ENCODE data around the gene TMEM222. TPM values are rescaled to one million over a fixed set of nuclear protein-coding genes. Genes with fewer than 3 reads are reported as not detected.

The TMEM222 gene
- total RNA-seq, 1 donor = 31.4 TPM

GRCh38 chr1:27357281-27358037, 35.5 kb downstream of the TMEM222 start:
- DNase-seq (ENCODE audit: low read depth) = peak; percentile 53
- H3K4me3 ChIP-seq (ENCODE audit: low read depth, low read length) = no peak overlapping the region
- TF ChIP-seq, protein P1, sequence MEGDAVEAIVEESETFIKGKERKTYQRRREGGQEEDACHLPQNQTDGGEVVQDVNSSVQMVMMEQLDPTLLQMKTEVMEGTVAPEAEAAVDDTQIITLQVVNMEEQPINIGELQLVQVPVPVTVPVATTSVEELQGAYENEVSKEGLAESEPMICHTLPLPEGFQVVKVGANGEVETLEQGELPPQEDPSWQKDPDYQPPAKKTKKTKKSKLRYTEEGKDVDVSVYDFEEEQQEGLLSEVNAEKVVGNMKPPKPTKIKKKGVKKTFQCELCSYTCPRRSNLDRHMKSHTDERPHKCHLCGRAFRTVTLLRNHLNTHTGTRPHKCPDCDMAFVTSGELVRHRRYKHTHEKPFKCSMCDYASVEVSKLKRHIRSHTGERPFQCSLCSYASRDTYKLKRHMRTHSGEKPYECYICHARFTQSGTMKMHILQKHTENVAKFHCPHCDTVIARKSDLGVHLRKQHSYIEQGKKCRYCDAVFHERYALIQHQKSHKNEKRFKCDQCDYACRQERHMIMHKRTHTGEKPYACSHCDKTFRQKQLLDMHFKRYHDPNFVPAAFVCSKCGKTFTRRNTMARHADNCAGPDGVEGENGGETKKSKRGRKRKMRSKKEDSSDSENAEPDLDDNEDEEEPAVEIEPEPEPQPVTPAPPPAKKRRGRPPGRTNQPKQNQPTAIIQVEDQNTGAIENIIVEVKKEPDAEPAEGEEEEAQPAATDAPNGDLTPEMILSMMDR (IDR thresholded peaks at IDR 0.05; ENCODE audit: insufficient read depth, low read length) = peak; percentile 89

DNA sequence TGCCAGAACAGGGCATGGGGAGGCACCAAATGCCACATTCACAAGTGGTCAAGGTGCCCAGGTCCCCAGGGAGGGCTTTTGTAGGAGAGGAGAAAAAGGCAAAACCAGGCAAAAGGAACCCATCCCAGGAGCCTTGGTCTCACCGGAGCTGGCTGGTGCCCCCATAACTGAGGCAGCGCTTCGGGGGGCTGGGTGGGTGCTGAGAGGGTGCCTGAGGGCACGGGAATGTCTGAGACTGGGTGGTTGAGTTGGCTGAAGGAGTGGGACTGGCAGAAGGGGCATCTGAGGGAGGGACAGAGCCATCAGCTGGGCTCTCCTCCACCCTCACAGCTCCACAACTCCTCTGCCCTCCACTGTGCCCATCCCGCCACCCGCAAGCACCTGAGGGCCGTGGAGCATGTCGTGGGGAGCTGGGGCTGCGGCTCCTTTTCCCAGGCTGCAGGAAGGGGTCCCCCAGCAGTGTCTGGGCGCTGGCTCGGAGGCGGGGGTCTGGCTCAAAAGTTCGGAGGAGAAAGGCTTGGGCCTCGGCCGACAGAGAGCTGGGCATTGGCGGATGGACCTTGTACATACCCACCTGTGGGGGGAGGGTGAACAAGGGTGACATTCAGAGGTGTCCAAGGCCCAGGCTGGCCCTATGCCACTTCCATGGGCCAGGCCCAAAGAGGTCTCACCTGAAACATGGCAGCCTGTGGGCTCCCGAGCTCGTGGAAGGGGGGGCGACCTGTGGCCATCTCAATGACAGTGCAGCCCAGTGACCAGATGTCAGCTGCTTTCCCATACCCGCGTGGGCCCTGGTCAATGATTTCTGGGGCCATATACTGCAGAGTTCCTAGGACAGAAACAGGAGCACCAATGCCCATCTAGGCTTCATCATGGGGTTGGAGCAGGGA, 36.3 kb downstream of the TMEM222 start:
- H3K4me3 ChIP-seq (ENCODE audit: low read depth, low read length) = no peak overlapping the region
- no peak for DNase-seq (ENCODE audit: low read depth)
- TF ChIP-seq, protein P1 (IDR thresholded peaks at IDR 0.05; ENCODE audit: insufficient read depth, low read length) = no peak

GRCh38 chr1:27358928-27359313, 37.0 kb downstream of the TMEM222 start:
- DNase-seq (ENCODE audit: low read depth) = no peak
- H3K4me3 ChIP-seq (ENCODE audit: low read depth, low read length) = no peak overlapping the region
- TF ChIP-seq, protein P1 (IDR thresholded peaks at IDR 0.05; ENCODE audit: insufficient read depth, low read length) = no peak

DNA sequence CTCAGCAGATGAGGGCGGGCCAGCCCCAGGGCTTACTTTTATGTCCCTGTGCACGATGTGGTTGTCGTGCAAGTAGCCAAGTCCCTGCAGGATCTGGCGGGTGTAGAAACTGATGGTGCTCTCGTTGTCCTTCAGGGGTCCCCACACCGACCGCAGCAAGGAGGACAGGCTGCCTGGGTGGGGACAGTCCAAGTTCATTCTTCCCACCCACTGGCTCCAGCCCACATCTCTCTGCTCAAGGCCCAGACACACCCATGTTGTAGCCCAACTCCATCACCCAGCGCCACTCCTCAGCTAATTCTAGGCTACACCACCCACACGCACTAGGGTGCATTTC, 37.8 kb downstream of the TMEM222 start:
- TF ChIP-seq, protein P1 (IDR thresholded peaks at IDR 0.05; ENCODE audit: insufficient read depth, low read length) = no peak
- DNase-seq (ENCODE audit: low read depth) = no peak
- H3K4me3 ChIP-seq (ENCODE audit: low read depth, low read length) = no peak overlapping the region

- H3K4me3 ChIP-seq (ENCODE audit: low read depth, low read length) = no peak overlapping the region
- TF ChIP-seq, protein P1 (IDR thresholded peaks at IDR 0.05; ENCODE audit: insufficient read depth, low read length) = no peak
- DNase-seq (ENCODE audit: low read depth) = no peak
Observed at GRCh38 chr1:27360159-27361043, 38.4 kb downstream of the TMEM222 start.

- TF ChIP-seq, protein P1 (IDR thresholded peaks at IDR 0.05; ENCODE audit: insufficient read depth, low read length) = no peak
- no peak for DNase-seq (ENCODE audit: low read depth)
- no peak overlapping the region for H3K4me3 ChIP-seq (ENCODE audit: low read depth, low read length)
Observed at GRCh38 chr1:27361044-27361402, 39.1 kb downstream of the TMEM222 start.
